Lower leg skin (tissue), 3 donors: ENCODE data around the gene ARHGEF26.

ENCODE experiments used
- POLR2A ChIP-seq, 2 donors: fragments of 450-650 bp; IDR thresholded peaks; one replicate each; pipeline ENCODE4 v1.6.1; 2016 to 2017; ENCODE audit warnings: antibody characterized with exemption in 2 of 2, mild to moderate bottlenecking in 1 of 2, moderate library complexity in 1 of 2
- TF ChIP-seq, protein P1 (sequence below), 3 donors: fragments of 450-650 bp; IDR thresholded peaks; one replicate each; pipeline ENCODE4 v1.5.1; 2016; ENCODE audit warnings: antibody characterized with exemption in 3 of 3, mild to moderate bottlenecking in 3 of 3, moderate library complexity in 2 of 3

DNA sequence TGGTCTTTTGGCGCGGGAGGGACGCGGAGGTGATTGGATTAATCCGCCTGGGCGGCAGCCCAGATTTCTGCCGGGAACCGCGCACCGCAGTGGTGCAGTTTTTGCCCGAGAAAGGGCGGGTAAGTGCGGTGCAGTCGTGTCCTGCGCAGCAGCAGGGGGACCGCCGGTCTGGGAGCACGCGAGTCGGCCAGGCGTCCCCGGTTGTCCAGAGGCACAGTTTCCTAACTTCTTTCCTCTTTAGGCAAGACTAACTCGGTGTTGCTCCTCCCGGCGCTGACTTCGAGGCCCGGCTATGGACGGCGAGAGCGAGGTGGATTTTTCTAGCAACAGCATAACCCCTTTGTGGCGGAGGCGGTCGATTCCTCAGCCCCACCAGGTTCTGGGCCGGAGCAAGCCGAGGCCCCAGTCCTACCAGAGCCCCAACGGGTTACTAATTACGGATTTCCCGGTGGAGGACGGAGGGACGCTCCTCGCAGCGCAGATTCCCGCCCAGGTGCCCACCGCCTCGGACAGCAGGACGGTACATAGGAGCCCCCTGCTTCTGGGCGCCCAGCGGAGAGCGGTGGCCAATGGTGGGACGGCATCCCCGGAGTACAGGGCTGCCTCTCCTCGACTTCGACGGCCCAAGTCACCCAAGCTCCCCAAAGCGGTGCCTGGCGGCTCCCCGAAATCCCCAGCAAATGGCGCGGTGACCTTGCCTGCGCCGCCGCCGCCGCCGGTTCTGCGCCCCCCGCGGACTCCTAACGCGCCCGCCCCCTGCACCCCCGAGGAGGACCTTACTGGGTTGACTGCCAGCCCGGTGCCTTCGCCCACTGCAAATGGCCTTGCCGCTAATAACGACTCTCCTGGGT is 736 bp downstream of the ARHGEF26 start:
- no peak for TF ChIP-seq POLR2A (IDR thresholded peaks at IDR 0.05)
- TF ChIP-seq, protein P1, sequence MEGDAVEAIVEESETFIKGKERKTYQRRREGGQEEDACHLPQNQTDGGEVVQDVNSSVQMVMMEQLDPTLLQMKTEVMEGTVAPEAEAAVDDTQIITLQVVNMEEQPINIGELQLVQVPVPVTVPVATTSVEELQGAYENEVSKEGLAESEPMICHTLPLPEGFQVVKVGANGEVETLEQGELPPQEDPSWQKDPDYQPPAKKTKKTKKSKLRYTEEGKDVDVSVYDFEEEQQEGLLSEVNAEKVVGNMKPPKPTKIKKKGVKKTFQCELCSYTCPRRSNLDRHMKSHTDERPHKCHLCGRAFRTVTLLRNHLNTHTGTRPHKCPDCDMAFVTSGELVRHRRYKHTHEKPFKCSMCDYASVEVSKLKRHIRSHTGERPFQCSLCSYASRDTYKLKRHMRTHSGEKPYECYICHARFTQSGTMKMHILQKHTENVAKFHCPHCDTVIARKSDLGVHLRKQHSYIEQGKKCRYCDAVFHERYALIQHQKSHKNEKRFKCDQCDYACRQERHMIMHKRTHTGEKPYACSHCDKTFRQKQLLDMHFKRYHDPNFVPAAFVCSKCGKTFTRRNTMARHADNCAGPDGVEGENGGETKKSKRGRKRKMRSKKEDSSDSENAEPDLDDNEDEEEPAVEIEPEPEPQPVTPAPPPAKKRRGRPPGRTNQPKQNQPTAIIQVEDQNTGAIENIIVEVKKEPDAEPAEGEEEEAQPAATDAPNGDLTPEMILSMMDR (IDR thresholded peaks at IDR 0.05): no peak
